Stimulated activated naive B cell treated with anti-CD40 and anti-IgM and Interleukin-4, amounts not matched to agents 10 μg/mL and 1 μg/mL and 100 μg/mL, for 72 hours (primary cell): ENCODE data around the gene AFG1L.

Experiments used
- ATAC-seq, 2 donors: fragments of 150-1000 bp; cut with Tn5 transposase; replicated peaks; 2 replicates each; pipeline ENCODE4 v1.10.0; 2021; ENCODE audit warnings: moderate library complexity in 1 of 2
- DNase-seq: peaks from one replicate; pipeline ENCODE4 v3.0.0; 2021
- H3K27ac Mint-ChIP-seq: one replicate; pipeline ENCODE4 v1.8.0; 2022; ENCODE audit warnings: mild to moderate bottlenecking, mixed read lengths
- H3K27me3 Mint-ChIP-seq, 2 donors: one replicate each; pipeline ENCODE4 v1.8.0; 2022; ENCODE audit warnings: mixed read lengths in 2 of 2
- H3K36me3 Mint-ChIP-seq, 2 donors: one replicate each; pipeline ENCODE4 v1.8.0; 2022; ENCODE audit warnings: mixed read lengths in 2 of 2, mild to moderate bottlenecking in 1 of 2
- H3K4me1 Mint-ChIP-seq, 2 donors: one replicate each; pipeline ENCODE4 v1.8.0; 2022; ENCODE audit warnings: mixed read lengths in 2 of 2, mild to moderate bottlenecking in 1 of 2
- H3K4me3 Mint-ChIP-seq, 2 donors: one replicate each; pipeline ENCODE4 v1.8.0; 2022; ENCODE audit warnings: mild to moderate bottlenecking in 2 of 2, mixed read lengths in 2 of 2, moderate library complexity in 1 of 2
- H3K9me3 Mint-ChIP-seq, 2 donors: one replicate each; pipeline ENCODE4 v1.8.0; 2022; ENCODE audit warnings: mixed read lengths in 2 of 2, mild to moderate bottlenecking in 1 of 2

Gene AFG1L

DNA sequence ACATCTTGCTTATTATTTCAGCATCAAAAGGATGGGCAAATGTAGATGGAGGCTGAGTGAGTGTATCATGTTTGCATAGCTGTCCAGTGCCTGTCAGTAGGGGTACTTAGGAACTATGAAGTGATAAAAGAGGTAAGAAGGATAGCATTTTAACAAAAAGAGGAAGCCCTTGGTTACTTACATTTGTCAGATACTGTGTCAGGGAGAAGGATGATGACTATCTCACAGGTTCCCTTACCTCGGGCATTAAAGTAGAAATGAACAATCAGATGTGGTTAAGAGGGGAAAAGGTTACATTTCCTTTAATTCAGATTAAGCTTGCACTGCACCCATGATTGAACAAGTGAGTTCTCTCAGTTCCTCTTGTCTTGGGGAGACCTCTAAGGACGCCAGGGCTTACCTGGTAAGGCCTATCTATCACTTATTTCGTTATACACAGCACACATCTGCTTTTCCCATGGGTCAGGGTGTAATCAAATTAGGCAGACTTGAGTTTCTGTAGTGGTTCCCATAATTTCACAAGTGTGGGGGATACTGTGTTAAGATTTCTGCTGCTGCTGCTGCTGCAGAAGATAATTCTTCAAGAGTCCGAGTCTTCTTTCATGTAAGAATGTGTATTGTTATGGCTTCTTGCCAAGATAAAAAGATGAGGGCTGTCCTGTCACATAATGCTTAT, 270.4 kb downstream of the AFG1L start:
- Mint-ChIP-seq H3K4me1 (peaks cover 36 to 70% of the 10 kb centered on the region in 2 donors), H3K9me3 (peaks cover 2 to 3% of the 10 kb centered on the region in 2 donors), H3K27ac (peak overlapping the region; percentile 87), H3K27me3 (peaks cover 6 to 8% of the 10 kb centered on the region in 2 donors), H3K36me3 (peaks cover 15 to 27% of the 10 kb centered on the region in 2 donors), H3K4me3 (peak overlapping the region; percentile 37 to 69)
- DNase-seq (peak; percentile 72), ATAC-seq (peak; percentile 84 to 85)

DNA sequence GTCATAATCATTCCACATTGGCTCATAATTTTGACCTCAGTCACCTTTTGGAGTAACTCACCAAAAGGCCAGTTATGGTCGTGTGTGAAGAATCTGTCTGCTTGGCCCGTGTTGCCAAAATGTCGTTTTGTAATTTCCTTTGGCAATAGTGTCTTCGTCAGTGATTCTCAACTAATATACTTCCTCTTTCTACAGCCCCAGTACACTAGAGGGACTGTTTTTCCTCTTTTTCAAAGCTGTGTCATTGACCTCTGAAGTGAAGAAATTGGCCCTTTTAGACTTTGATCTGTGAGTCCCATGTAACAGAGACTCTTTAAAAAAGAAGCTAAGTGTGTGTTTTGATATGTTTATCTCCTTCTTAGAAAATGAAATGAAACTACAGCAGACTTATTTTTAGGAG, 271.0 kb downstream of the AFG1L start:
- peak; percentile 27 for DNase-seq
- H3K27me3 Mint-ChIP-seq, result peaks cover 6 to 8% of the 10 kb centered on the region in 2 donors
- peak overlapping the region; percentile 17 to 69 for H3K4me3 Mint-ChIP-seq
- peaks cover 2 to 3% of the 10 kb centered on the region in 2 donors for H3K9me3 Mint-ChIP-seq
- peaks cover 36 to 70% of the 10 kb centered on the region in 2 donors for H3K4me1 Mint-ChIP-seq
- H3K27ac Mint-ChIP-seq, result peak overlapping the region; percentile 87
- ATAC-seq, result peak; percentile 62
- peaks cover 16 to 29% of the 10 kb centered on the region in 2 donors for H3K36me3 Mint-ChIP-seq

DNA sequence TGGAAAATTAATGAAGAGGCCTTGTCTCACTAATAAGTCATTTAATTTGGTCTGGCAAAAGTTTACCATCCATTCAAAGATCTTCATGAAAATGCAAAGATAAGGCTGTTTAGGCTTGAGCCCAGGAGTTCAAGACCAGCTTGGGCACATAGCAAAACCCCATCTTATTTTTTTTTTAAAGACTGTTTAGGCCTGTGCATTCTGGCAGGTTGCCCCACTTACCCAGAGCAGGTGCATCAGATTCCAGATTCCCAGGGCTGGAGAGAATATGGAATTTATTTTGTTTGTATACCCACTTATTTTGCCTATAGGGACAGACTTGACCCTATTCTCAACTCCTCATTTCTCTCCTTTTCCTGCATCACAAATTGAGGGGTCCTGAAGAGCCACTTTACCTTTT, 271.6 kb downstream of the AFG1L start:
- H3K27ac Mint-ChIP-seq, result peak overlapping the region; percentile 87
- peaks cover 6 to 8% of the 10 kb centered on the region in 2 donors for H3K27me3 Mint-ChIP-seq
- ATAC-seq, result no peak
- H3K36me3 Mint-ChIP-seq, result peaks cover 18 to 34% of the 10 kb centered on the region in 2 donors
- H3K9me3 Mint-ChIP-seq, result peaks cover 2 to 3% of the 10 kb centered on the region in 2 donors
- H3K4me1 Mint-ChIP-seq, result peaks cover 36 to 70% of the 10 kb centered on the region in 2 donors
- no peak for DNase-seq
- H3K4me3 Mint-ChIP-seq, result peak overlapping the region; percentile 17 to 69

DNA sequence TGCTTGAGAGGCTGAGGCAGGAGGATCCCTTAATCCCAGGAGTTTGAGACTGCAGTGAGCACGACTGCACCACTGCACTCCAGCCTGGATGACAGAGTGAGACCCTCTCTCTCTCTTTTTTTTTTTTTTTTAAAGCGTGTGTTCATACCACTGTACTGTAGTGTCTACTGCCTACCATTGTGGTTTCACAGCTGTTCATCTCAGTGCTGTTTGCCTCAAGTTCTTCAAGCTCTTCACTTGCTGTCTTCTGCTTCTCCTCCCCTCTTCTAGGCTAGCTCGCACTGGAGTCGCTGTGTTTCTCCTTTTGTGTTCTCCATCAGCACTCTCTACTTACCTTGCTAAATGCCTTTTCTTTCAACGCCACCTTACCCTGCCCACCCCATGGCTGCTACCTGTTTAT, 273.2 kb downstream of the AFG1L start:
- Mint-ChIP-seq H3K9me3 (peaks cover 2 to 3% of the 10 kb centered on the region in 2 donors), H3K36me3 (peaks cover 9 to 28% of the 10 kb centered on the region in 2 donors), H3K4me3 (no peak overlapping the region), H3K27ac (no peak overlapping the region), H3K27me3 (no peaks in the 10 kb centered on the region), H3K4me1 (peaks cover 23 to 53% of the 10 kb centered on the region in 2 donors)
- ATAC-seq (no peak), DNase-seq (no peak)

DNA sequence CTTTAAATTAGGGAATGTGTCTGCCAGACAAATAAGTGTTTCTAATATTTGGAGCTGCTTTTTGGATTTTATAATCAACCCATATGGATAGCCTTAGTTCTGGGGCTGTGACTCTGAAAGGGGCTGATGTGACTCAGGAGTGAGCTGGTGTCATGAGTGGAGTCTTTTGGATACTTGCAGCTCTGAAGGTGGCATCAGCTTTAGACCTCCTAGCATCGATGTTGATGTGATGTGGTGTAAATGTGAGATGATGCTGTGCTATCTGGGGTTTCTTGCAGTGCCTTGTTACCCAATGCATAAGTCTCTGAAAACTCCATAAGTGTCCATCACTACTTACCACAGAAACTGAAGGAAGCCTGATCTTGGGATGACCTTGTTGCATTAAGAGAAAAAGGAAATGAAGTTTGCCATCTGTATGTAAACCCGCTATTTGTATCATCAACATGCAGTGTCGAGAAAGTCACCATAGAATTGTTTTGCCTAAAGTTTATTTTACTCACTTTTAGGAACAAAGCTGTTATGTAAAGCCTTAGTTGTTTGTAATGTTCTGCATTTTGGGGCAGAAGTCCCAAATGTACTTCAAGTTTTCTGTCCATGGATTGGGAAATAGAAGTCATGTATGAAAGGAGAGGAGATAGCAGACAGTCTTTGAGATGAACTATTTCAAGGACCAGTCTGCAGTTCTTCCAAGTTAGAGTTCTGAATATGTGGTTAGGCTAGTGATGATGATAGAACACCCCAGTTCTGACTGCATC, 273.9 kb downstream of the AFG1L start:
- Mint-ChIP-seq H3K36me3 (peaks cover 6 to 24% of the 10 kb centered on the region in 2 donors), H3K27me3 (no peaks in the 10 kb centered on the region), H3K9me3 (no peaks in the 10 kb centered on the region), H3K4me1 (peaks cover 20 to 49% of the 10 kb centered on the region in 2 donors), H3K27ac (no peak overlapping the region), H3K4me3 (no peak overlapping the region)
- DNase-seq (no peak), ATAC-seq (no peak)

DNA sequence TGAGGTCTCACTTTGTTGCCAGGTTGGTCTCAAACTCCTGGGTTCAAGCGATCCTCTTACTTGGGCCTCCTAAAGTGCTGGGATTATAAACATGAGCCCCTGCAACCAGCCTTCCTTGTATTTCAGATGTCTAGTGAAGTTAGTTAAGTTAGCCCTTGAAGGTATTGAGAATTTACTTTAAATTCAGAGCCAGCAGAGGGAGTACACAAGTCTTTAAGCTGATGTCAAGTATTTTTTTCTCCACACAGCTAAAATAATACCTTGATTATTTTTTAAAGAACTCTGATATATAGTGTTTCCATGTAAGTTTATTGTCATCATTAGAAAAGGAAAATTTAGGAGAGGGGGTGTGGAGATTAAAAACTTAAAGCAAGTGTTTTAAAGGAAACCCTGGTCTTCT, 275.7 kb downstream of the AFG1L start:
- no peak overlapping the region for H3K27ac Mint-ChIP-seq
- H3K27me3 Mint-ChIP-seq, result no peaks in the 10 kb centered on the region
- H3K36me3 Mint-ChIP-seq, result peaks cover 6 to 24% of the 10 kb centered on the region in 2 donors
- DNase-seq (no peak), ATAC-seq (no peak)
- no peak overlapping the region for H3K4me3 Mint-ChIP-seq
- H3K4me1 Mint-ChIP-seq, result peaks cover 16 to 32% of the 10 kb centered on the region in 2 donors
- no peaks in the 10 kb centered on the region for H3K9me3 Mint-ChIP-seq

DNA sequence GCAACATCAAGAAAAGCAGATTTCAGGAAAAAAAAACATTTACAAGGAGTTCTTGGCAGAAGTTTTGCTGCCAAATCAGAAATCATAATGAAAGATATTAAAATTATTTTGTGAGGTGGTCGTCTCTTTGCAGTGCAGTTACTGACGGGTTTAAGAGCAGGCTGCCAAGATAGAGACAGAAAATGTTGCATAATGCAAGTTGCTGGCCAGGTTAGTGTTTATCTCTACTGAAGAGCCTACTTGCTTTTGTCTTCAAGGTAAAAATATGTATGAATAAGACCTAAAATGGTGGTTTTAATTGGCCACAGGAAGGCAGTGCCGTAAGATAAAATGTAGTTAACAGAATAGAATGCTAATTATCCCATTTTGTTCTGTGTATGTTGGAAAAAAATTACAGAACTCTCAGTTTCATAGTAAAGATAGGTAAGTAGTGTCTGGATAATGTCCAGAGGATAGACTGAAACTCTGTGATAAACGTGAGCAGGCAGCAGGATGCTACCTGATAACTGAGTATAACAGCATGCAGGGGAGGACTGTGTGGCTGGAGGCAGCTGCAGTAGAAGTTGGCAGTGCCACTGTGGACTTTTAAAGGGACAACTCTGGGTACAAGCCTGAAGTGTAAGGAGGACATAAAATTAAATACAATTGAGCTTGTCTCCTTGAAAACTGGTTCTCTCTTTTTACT, 279.7 kb downstream of the AFG1L start:
- H3K4me1 Mint-ChIP-seq, result peaks cover 20 to 31% of the 10 kb centered on the region in 2 donors
- peak overlapping the region; percentile 38 for H3K27ac Mint-ChIP-seq
- H3K9me3 Mint-ChIP-seq, result no peaks in the 10 kb centered on the region
- H3K27me3 Mint-ChIP-seq, result no peaks in the 10 kb centered on the region
- ATAC-seq, result no peak
- no peak overlapping the region for H3K4me3 Mint-ChIP-seq
- no peak for DNase-seq
- peaks cover 14 to 34% of the 10 kb centered on the region in 2 donors for H3K36me3 Mint-ChIP-seq
